Loucy (cell line): Measurements from ENCODE around the gene NGLY1.

ENCODE experiments used
- H2AFZ ChIP-seq: fragments of 200-600 bp; sonication (generic); 2 replicates; pipeline ENCODE4 v1.6.0; 2016; ENCODE audit warnings: antibody characterized with exemption, mild to moderate bottlenecking, low read length, moderate library complexity
- H3F3A ChIP-seq: fragments of 200-600 bp; 2 replicates; pipeline ENCODE4 v1.6.0; 2016; ENCODE audit warnings: antibody characterized with exemption, low read depth, mild to moderate bottlenecking
- H3K27me3 ChIP-seq: fragments of 200-600 bp; sonication (generic); 2 replicates; pipeline ENCODE4 v1.6.1; 2014; ENCODE audit warnings: low read length, mild to moderate bottlenecking; ENCODE audit not compliant: insufficient read depth, poor library complexity, severe bottlenecking
- H3K36me3 ChIP-seq: fragments of 200-600 bp; sonication (generic); 2 replicates; pipeline ENCODE4 v1.6.1; 2016; ENCODE audit warnings: low read length; ENCODE audit not compliant: insufficient read depth
- H3K4me1 ChIP-seq: fragments of 200-600 bp; sonication (generic); 2 replicates; pipeline ENCODE4 v1.5.1; 2014; ENCODE audit warnings: low read length, mild to moderate bottlenecking; ENCODE audit not compliant: insufficient read depth, poor library complexity, severe bottlenecking
- H3K4me2 ChIP-seq: fragments of 200-600 bp; sonication (generic); 2 replicates; pipeline ENCODE4 v1.6.0; 2014; ENCODE audit warnings: antibody characterized with exemption, low read length, low read depth, mild to moderate bottlenecking; ENCODE audit not compliant: poor library complexity, severe bottlenecking
- H3K4me3 ChIP-seq: fragments of 200-600 bp; sonication (generic); 2 replicates; pipeline ENCODE4 v1.5.1; 2014; ENCODE audit warnings: low read length, mild to moderate bottlenecking, mixed read lengths; ENCODE audit not compliant: poor library complexity, severe bottlenecking
- H3K79me2 ChIP-seq: fragments of 200-600 bp; sonication (generic); 2 replicates; pipeline ENCODE4 v1.6.1; 2014; ENCODE audit warnings: low read length; ENCODE audit not compliant: insufficient read depth
- H3K9ac ChIP-seq: fragments of 200-600 bp; sonication (generic); 2 replicates; pipeline ENCODE4 v1.6.0; 2014; ENCODE audit warnings: mild to moderate bottlenecking, low read depth, low read length, moderate library complexity; ENCODE audit not compliant: poor library complexity, severe bottlenecking
- H3K9me2 ChIP-seq: fragments of 200-600 bp; sonication (generic); replicated peaks from 2 replicates; pipeline ENCODE4 v1.6.1; 2016; ENCODE audit warnings: low read depth, low read length, mixed read lengths
- H3K9me3 ChIP-seq: fragments of 200-600 bp; sonication (generic); 2 replicates; pipeline ENCODE4 v1.6.1; 2014; ENCODE audit warnings: mild to moderate bottlenecking, antibody characterized with exemption, low read length, low read depth; ENCODE audit not compliant: insufficient read depth
- H4K20me1 ChIP-seq: fragments of 200-600 bp; sonication (generic); 2 replicates; pipeline ENCODE4 v1.6.0; 2014; ENCODE audit warnings: antibody characterized with exemption, low read length, mild to moderate bottlenecking; ENCODE audit not compliant: insufficient read depth, poor library complexity, severe bottlenecking
- EZH2phosphoT487 ChIP-seq: fragments of 200-600 bp; IDR thresholded peaks from 2 replicates; pipeline ENCODE4 v1.6.1; 2018; ENCODE audit warnings: antibody characterized with exemption, mild to moderate bottlenecking, moderate library complexity, borderline replicate concordance
- TF ChIP-seq, protein P1 (sequence below): fragments of 200-600 bp; sonication (generic); conservative IDR thresholded peaks from 2 replicates; pipeline ENCODE4 v1.5.1; 2014; ENCODE audit warnings: mild to moderate bottlenecking, antibody characterized with exemption, low read length

NGLY1 gene

GRCh38 chr3:25695731-25696420 lies 87.4 kb downstream of the NGLY1 start:
- no peaks in the 10 kb centered on the region for H3K36me3 ChIP-seq
- H3K4me1 ChIP-seq, result peaks cover 9% of the 10 kb centered on the region
- no peaks in the 10 kb centered on the region for H3K27me3 ChIP-seq
- no peak overlapping the region for H2AFZ ChIP-seq
- H3F3A ChIP-seq, result no peaks in the 10 kb centered on the region
- no peaks in the 10 kb centered on the region for H4K20me1 ChIP-seq
- H3K79me2 ChIP-seq, result no peaks in the 10 kb centered on the region
- H3K9me2 ChIP-seq, result no peaks in the 10 kb centered on the region
- no peak overlapping the region for H3K4me2 ChIP-seq
- no peak for TF ChIP-seq EZH2phosphoT487
- TF ChIP-seq, protein P1, sequence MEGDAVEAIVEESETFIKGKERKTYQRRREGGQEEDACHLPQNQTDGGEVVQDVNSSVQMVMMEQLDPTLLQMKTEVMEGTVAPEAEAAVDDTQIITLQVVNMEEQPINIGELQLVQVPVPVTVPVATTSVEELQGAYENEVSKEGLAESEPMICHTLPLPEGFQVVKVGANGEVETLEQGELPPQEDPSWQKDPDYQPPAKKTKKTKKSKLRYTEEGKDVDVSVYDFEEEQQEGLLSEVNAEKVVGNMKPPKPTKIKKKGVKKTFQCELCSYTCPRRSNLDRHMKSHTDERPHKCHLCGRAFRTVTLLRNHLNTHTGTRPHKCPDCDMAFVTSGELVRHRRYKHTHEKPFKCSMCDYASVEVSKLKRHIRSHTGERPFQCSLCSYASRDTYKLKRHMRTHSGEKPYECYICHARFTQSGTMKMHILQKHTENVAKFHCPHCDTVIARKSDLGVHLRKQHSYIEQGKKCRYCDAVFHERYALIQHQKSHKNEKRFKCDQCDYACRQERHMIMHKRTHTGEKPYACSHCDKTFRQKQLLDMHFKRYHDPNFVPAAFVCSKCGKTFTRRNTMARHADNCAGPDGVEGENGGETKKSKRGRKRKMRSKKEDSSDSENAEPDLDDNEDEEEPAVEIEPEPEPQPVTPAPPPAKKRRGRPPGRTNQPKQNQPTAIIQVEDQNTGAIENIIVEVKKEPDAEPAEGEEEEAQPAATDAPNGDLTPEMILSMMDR, result no peak
- no peak overlapping the region for H3K9ac ChIP-seq
- H3K9me3 ChIP-seq, result no peaks in the 10 kb centered on the region
- no peak overlapping the region for H3K4me3 ChIP-seq

- H3K9me2 ChIP-seq, result no peaks in the 10 kb centered on the region
- no peaks in the 10 kb centered on the region for H4K20me1 ChIP-seq
Observed at GRCh38 chr3:25693238-25693637, 90.0 kb downstream of the NGLY1 start.

DNA sequence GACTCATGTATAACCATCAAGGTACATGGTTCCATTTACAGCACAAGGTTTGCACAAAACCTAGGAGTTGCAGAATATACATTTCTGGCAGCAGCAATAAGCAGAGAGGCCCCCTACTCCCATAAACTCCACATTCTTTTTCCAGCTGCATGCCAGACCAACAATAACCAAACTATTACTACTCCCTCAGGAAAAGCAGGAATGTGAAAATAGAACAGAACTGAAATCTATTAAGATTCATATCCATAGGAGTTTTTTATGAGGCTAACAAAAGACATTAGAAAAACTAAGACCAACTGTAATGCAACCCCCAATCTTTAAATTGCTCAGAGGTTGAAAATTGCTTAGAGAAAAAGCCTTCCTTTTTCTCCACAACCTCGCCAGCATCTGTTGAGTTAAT lies 90.9 kb downstream of the NGLY1 start:
- Histone ChIP-seq H3K27me3 (no peaks in the 10 kb centered on the region), H4K20me1 (no peaks in the 10 kb centered on the region), H3K9me3 (no peaks in the 10 kb centered on the region), H3K4me2 (no peak overlapping the region), H3K9ac (no peak overlapping the region), H2AFZ (peak overlapping the region; percentile 25; the same call in 1 of the 2 replicates), H3K79me2 (no peaks in the 10 kb centered on the region), H3F3A (no peaks in the 10 kb centered on the region), H3K9me2 (no peaks in the 10 kb centered on the region), H3K4me3 (no peak overlapping the region), H3K4me1 (peaks cover 22% of the 10 kb centered on the region), H3K36me3 (no peaks in the 10 kb centered on the region)
- TF ChIP-seq, protein P1, result no peak
- no peak for TF ChIP-seq EZH2phosphoT487

More at GRCh38 chr3:25693238-25693637, 90.0 kb downstream of the NGLY1 start:
- no peak overlapping the region for H3K4me3 ChIP-seq
- H2AFZ ChIP-seq, result no peak overlapping the region
- H3K9me3 ChIP-seq, result no peaks in the 10 kb centered on the region
- no peak overlapping the region for H3K4me2 ChIP-seq
- H3K36me3 ChIP-seq, result no peaks in the 10 kb centered on the region
- no peaks in the 10 kb centered on the region for H3F3A ChIP-seq
- peaks cover 16% of the 10 kb centered on the region for H3K4me1 ChIP-seq
- H3K9ac ChIP-seq, result no peak overlapping the region
- H3K27me3 ChIP-seq, result no peaks in the 10 kb centered on the region
- TF ChIP-seq, protein P1, result no peak
- TF ChIP-seq EZH2phosphoT487, result no peak
- no peaks in the 10 kb centered on the region for H3K79me2 ChIP-seq
